Tibial nerve (tissue), 3 donors: ENCODE data around the gene CGNL1.

ENCODE experiments used
- CTCF ChIP-seq, 5 experiments: fragments of 200-600 bp in 3 of 5; fragments of 450-650 bp in 2 of 5; sonication (generic) in 3 of 5; IDR thresholded peaks; one replicate each; pipeline ENCODE4 v1.5.1; 2016 to 2019; ENCODE audit warnings: antibody characterized with exemption in 5 of 5, mild to moderate bottlenecking in 3 of 5, moderate library complexity in 2 of 5
- POLR2A ChIP-seq, 2 donors: fragments of 450-650 bp; IDR thresholded peaks; one replicate each; pipeline ENCODE4 v1.6.1; 2017; ENCODE audit warnings: antibody characterized with exemption in 2 of 2, mild to moderate bottlenecking in 2 of 2, moderate library complexity in 2 of 2

- TF ChIP-seq CTCF (IDR thresholded peaks at IDR 0.05): no peak
- no peak for TF ChIP-seq POLR2A (IDR thresholded peaks at IDR 0.05)
Observed at GRCh38 chr15:57444877-57445513, 68.7 kb downstream of the CGNL1 start.
